ENCODE data around the gene TTC39B. TPM values are rescaled to one million over a fixed set of nuclear protein-coding genes. Genes with fewer than 3 reads are reported as not detected.

TTC39B gene
- total RNA-seq, 1 donor from 2014 or later, result 6.6 TPM

DNA sequence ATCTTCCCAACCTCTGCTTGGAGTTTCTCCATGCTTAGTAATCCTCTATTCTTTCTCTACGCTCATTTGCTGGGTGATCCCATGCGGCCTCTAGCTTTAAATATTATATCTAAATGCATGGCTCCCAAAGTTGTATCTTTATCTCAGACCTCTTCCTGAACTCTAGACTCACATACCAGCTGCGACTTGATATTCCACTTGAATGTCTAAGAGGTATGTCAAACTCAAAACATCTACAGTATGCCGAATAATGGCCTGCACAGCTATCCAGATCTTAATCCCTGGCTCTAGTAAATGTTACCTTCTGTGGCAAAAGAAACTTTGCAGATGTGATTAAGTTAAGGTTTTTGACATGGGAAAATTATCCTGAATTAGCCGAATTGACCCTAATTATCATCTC, 179.2 kb downstream of the TTC39B start:
- H3K4me1 Mint-ChIP-seq (ENCODE audit: low read depth), result no peaks in the 10 kb centered on the region
- no peak overlapping the region for H3K27ac Mint-ChIP-seq
- H3K9me3 Mint-ChIP-seq (ENCODE audit: low read depth), result no peaks in the 10 kb centered on the region

DNA sequence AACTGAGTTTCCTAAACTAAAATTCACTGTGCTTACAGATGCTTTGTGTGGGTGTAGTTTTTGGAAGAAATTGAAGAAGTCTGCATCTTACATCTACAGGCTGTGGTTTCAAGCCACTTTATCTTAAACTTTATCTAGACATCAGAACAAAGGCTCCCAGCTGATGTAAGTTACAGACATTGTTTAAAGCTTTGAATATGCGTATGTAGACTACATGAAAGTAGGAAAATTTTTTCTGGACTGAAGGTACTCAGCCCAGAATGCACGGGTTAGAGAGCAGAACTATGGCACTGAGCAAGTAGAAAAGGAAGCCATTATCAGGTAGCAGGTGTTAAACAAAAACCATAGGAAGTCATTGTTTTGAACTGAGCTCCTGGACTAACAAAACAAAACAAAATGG, 185.4 kb downstream of the TTC39B start:
- Mint-ChIP-seq H3K4me1 (ENCODE audit: low read depth) (peaks cover 4% of the 10 kb centered on the region), H3K4me3 (ENCODE audit: low read depth) (no peak overlapping the region), H3K36me3 (ENCODE audit: insufficient read depth) (no peaks in the 10 kb centered on the region), H3K27me3 (peaks cover 6% of the 10 kb centered on the region), H3K9me3 (ENCODE audit: low read depth) (no peaks in the 10 kb centered on the region), H3K27ac (no peak overlapping the region)
- TF ChIP-seq, protein P1, sequence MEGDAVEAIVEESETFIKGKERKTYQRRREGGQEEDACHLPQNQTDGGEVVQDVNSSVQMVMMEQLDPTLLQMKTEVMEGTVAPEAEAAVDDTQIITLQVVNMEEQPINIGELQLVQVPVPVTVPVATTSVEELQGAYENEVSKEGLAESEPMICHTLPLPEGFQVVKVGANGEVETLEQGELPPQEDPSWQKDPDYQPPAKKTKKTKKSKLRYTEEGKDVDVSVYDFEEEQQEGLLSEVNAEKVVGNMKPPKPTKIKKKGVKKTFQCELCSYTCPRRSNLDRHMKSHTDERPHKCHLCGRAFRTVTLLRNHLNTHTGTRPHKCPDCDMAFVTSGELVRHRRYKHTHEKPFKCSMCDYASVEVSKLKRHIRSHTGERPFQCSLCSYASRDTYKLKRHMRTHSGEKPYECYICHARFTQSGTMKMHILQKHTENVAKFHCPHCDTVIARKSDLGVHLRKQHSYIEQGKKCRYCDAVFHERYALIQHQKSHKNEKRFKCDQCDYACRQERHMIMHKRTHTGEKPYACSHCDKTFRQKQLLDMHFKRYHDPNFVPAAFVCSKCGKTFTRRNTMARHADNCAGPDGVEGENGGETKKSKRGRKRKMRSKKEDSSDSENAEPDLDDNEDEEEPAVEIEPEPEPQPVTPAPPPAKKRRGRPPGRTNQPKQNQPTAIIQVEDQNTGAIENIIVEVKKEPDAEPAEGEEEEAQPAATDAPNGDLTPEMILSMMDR (IDR thresholded peaks at IDR 0.05; ENCODE audit: unreplicated experiment), result no peak
- no peak for DNase-seq (ENCODE audit: low spot score, unreplicated experiment)

More for the DNA sequence above, 179.2 kb downstream of the TTC39B start:
- no peak for DNase-seq (ENCODE audit: low spot score, unreplicated experiment)
- TF ChIP-seq, protein P1 (IDR thresholded peaks at IDR 0.05; ENCODE audit: unreplicated experiment), result no peak
- Mint-ChIP-seq H3K36me3 (ENCODE audit: insufficient read depth) (no peaks in the 10 kb centered on the region), H3K27me3 (peaks cover 21% of the 10 kb centered on the region), H3K4me3 (ENCODE audit: low read depth) (no peak overlapping the region)

DNA sequence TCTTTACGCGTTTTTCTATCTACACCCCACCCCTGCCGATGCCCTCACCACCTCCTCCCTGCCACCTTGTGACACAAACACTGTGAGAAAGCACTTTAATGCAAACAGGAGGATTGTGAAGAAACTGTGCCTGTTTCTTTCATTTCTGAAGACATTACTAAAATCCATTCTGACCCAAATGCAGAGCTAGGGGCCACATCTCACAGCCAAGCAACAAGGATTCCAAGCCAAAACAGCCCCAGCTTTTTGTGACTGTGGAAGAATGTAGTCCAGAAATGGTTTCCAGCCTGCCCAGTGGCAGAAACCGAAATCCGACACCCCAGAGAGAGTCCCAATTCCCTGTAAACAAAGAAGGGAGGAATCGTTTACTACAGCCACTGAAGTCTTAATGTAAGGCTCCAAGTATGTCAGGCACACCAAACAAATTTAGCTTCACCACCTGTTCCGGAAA, 190.9 kb downstream of the TTC39B start:
- Mint-ChIP-seq H3K9me3 (ENCODE audit: low read depth) (no peaks in the 10 kb centered on the region), H3K4me3 (ENCODE audit: low read depth) (no peak overlapping the region), H3K4me1 (ENCODE audit: low read depth) (peaks cover 15% of the 10 kb centered on the region), H3K36me3 (ENCODE audit: insufficient read depth) (no peaks in the 10 kb centered on the region), H3K27me3 (peaks cover 3% of the 10 kb centered on the region), H3K27ac (no peak overlapping the region)
- no peak for DNase-seq (ENCODE audit: low spot score, unreplicated experiment)
- TF ChIP-seq, protein P1 (IDR thresholded peaks at IDR 0.05; ENCODE audit: unreplicated experiment), result no peak

- no peak overlapping the region for H3K27ac Mint-ChIP-seq
- H3K27me3 Mint-ChIP-seq, result peaks cover 3% of the 10 kb centered on the region
- TF ChIP-seq, protein P1 (IDR thresholded peaks at IDR 0.05; ENCODE audit: unreplicated experiment), result no peak
- peaks cover 15% of the 10 kb centered on the region for H3K4me1 Mint-ChIP-seq (ENCODE audit: low read depth)
- DNase-seq (ENCODE audit: low spot score, unreplicated experiment), result no peak
- no peak overlapping the region for H3K4me3 Mint-ChIP-seq (ENCODE audit: low read depth)
- no peaks in the 10 kb centered on the region for H3K36me3 Mint-ChIP-seq (ENCODE audit: insufficient read depth)
- no peaks in the 10 kb centered on the region for H3K9me3 Mint-ChIP-seq (ENCODE audit: low read depth)
Observed at GRCh38 chr9:15115702-15116101, 191.3 kb downstream of the TTC39B start.

- peaks cover 2% of the 10 kb centered on the region for H3K27me3 Mint-ChIP-seq
- H3K4me3 Mint-ChIP-seq (ENCODE audit: low read depth), result no peak overlapping the region
- no peaks in the 10 kb centered on the region for H3K36me3 Mint-ChIP-seq (ENCODE audit: insufficient read depth)
- H3K27ac Mint-ChIP-seq, result no peak overlapping the region
- TF ChIP-seq, protein P1 (IDR thresholded peaks at IDR 0.05; ENCODE audit: unreplicated experiment), result no peak
- H3K4me1 Mint-ChIP-seq (ENCODE audit: low read depth), result peaks cover 15% of the 10 kb centered on the region
- no peak for DNase-seq (ENCODE audit: low spot score, unreplicated experiment)
- no peaks in the 10 kb centered on the region for H3K9me3 Mint-ChIP-seq (ENCODE audit: low read depth)
Observed at GRCh38 chr9:15115041-15115440, 192.0 kb downstream of the TTC39B start.

Other genes with a start within 250 kb of the TTC39B start
- gene SNAPC3, start 115.7 kb upstream of the TTC39B start, total RNA-seq, result 47.3 and 47.6 TPM in 2 replicates
- gene PSIP1, start 203.8 kb upstream of the TTC39B start, total RNA-seq, result 82.3 and 85.7 TPM in 2 replicates
- 5.1 and 7.7 TPM in 2 replicates for gene CCDC171, start 245.8 kb upstream of the TTC39B start, total RNA-seq

Data from progenitor cell of endocrine pancreas (in vitro differentiated cells).